Measurements from ENCODE around the gene LY9. TPM values are rescaled to one million over a fixed set of nuclear protein-coding genes. Genes with fewer than 3 reads are reported as not detected.

LY9 gene
- total RNA-seq, 1 experiment from 2014 or later: 6.9 TPM

GRCh38 chr1:160844447-160845232 is 48.7 kb downstream of the LY9 start:
- intact Hi-C loops (cut with micrococcal nuclease; ENCODE audit: unreplicated experiment): no loop called here
- H3F3A ChIP-seq (ENCODE audit: insufficient read depth, low read depth): no peaks in the 10 kb centered on the region
- H3K4me2 ChIP-seq: no peak overlapping the region
- no peaks in the 10 kb centered on the region for H3K36me3 ChIP-seq (ENCODE audit: low read depth)
- H3K27me3 ChIP-seq (ENCODE audit: insufficient read depth, low read depth): peaks cover 12% of the 10 kb centered on the region; the same call in 1 of the 2 replicates
- H3K27ac ChIP-seq: no peak overlapping the region
- no peaks in the 10 kb centered on the region for H3K9me2 ChIP-seq (ENCODE audit: insufficient read depth)
- H3K4me3 ChIP-seq: no peak overlapping the region
- 0 out of 2 replicates have a peak overlapping the region, but pooled peaks have one; percentile 17 for H2AFZ ChIP-seq
- no peaks in the 10 kb centered on the region for H3K4me1 ChIP-seq (replicated peaks; ENCODE audit: insufficient read depth)
- peaks cover 8% of the 10 kb centered on the region; the same call in 1 of the 2 replicates for H3K9me3 ChIP-seq (ENCODE audit: insufficient read depth, low read depth)
- ChIA-PET CTCF (interaction anchor here (0.9 kb wide), 1 partner anchor 109 kb away, joined by 3 read pairs; no protein-coding TSS in a partner anchor), POLR2A (ENCODE audit: unreplicated experiment) (no interaction called here)
- BruUV-seq (replicated peaks): no TSS peak
- H3K79me2 ChIP-seq (ENCODE audit: low read depth): no peaks in the 10 kb centered on the region
- DNase-seq: no peak
- no peaks in the 10 kb centered on the region for H4K20me1 ChIP-seq (ENCODE audit: insufficient read depth)
- TF ChIP-seq CTCF (conservative IDR thresholded peaks at IDR 0.05) (no peak), EZH2 (IDR thresholded peaks at IDR 0.05; ENCODE audit: low read depth) (no peak)

GRCh38 chr1:160846281-160846680 is 50.3 kb downstream of the LY9 start:
- Histone ChIP-seq H3K36me3 (ENCODE audit: low read depth) (no peaks in the 10 kb centered on the region), H2AFZ (no peak overlapping the region), H3K9me2 (ENCODE audit: insufficient read depth) (no peaks in the 10 kb centered on the region), H3K4me2 (no peak overlapping the region), H3K9me3 (ENCODE audit: insufficient read depth, low read depth) (peaks cover 8% of the 10 kb centered on the region; the same call in 1 of the 2 replicates), H3K27ac (no peak overlapping the region), H3K27me3 (ENCODE audit: insufficient read depth, low read depth) (peaks cover 22% of the 10 kb centered on the region), H3K4me1 (replicated peaks; ENCODE audit: insufficient read depth) (no peaks in the 10 kb centered on the region), H3F3A (ENCODE audit: insufficient read depth, low read depth) (no peaks in the 10 kb centered on the region), H3K4me3 (no peak overlapping the region), H4K20me1 (ENCODE audit: insufficient read depth) (no peaks in the 10 kb centered on the region), H3K79me2 (ENCODE audit: low read depth) (no peaks in the 10 kb centered on the region)
- no TSS peak for BruUV-seq (replicated peaks)
- CTCF ChIA-PET: no interaction called here
- POLR2A ChIA-PET (ENCODE audit: unreplicated experiment): no interaction called here
- intact Hi-C loops (cut with micrococcal nuclease; ENCODE audit: unreplicated experiment): no loop called here
- TF ChIP-seq CTCF (conservative IDR thresholded peaks at IDR 0.05) (no peak), EZH2 (IDR thresholded peaks at IDR 0.05; ENCODE audit: low read depth) (no peak)
- DNase-seq: no peak

GRCh38 chr1:160850541-160850940 is 54.6 kb downstream of the LY9 start:
- CTCF ChIA-PET: interaction anchor here (0.5 kb wide), 1 partner anchor 47 kb away, joined by 3 read pairs; no protein-coding TSS in a partner anchor
- no peaks in the 10 kb centered on the region for H3K36me3 ChIP-seq (ENCODE audit: low read depth)
- no peak overlapping the region for H3K27ac ChIP-seq
- 0 out of 2 replicates have a peak, but pooled peaks cover 1% of the 10 kb centered on the region for H3K9me3 ChIP-seq (ENCODE audit: insufficient read depth, low read depth)
- TF ChIP-seq EZH2 (IDR thresholded peaks at IDR 0.05; ENCODE audit: low read depth) (no peak), CTCF (conservative IDR thresholded peaks at IDR 0.05) (no peak)
- no peaks in the 10 kb centered on the region for H3K4me1 ChIP-seq (replicated peaks; ENCODE audit: insufficient read depth)
- H3K4me3 ChIP-seq: no peak overlapping the region
- H2AFZ ChIP-seq: no peak overlapping the region
- POLR2A ChIA-PET (ENCODE audit: unreplicated experiment): no interaction called here
- no peak for DNase-seq
- H3K27me3 ChIP-seq (ENCODE audit: insufficient read depth, low read depth): peaks cover 23% of the 10 kb centered on the region
- no peaks in the 10 kb centered on the region for H3K79me2 ChIP-seq (ENCODE audit: low read depth)
- intact Hi-C loops (cut with micrococcal nuclease; ENCODE audit: unreplicated experiment): no loop called here
- no peak overlapping the region for H3K4me2 ChIP-seq
- H4K20me1 ChIP-seq (ENCODE audit: insufficient read depth): no peaks in the 10 kb centered on the region
- H3F3A ChIP-seq (ENCODE audit: insufficient read depth, low read depth): no peaks in the 10 kb centered on the region
- BruUV-seq (replicated peaks): no TSS peak
- no peaks in the 10 kb centered on the region for H3K9me2 ChIP-seq (ENCODE audit: insufficient read depth)
